WTC11 (cell line): ENCODE data around the gene SMARCD1. TPM values are rescaled to one million over a fixed set of nuclear protein-coding genes. Genes with fewer than 3 reads are reported as not detected.

Source experiments
- ATAC-seq: fragments of 200-7000 bp; cut with Tn5 transposase; 2 replicates; pipeline ENCODE4 v1.10.0; 2021; ENCODE audit warnings: mild to moderate bottlenecking, moderate library complexity
- CTCF ChIA-PET: fragments of 300-600 bp; sonication (Branson Sonifier 250); formaldehyde crosslinking; loops from one replicate; lab custom pipeline; 2021; ENCODE audit warnings: antibody characterized with exemption; lab: Charles Lee
- POLR2A ChIA-PET: fragments of 350-600 bp; sonication (Branson Sonifier 250); formaldehyde crosslinking; loops from one replicate; lab custom pipeline; 2021; ENCODE audit warnings: antibody characterized with exemption; lab: Charles Lee
- DNase-seq: peaks from one replicate; pipeline ENCODE4 v3.0.0; 2021; ENCODE audit warnings: low spot score
- H3K27ac Mint-ChIP-seq: 2 replicates; pipeline ENCODE4 v1.8.0; 2021; ENCODE audit warnings: mixed read lengths
- H3K27me3 Mint-ChIP-seq: 2 replicates; pipeline ENCODE4 v1.8.0; 2021; ENCODE audit warnings: low read depth, mild to moderate bottlenecking, moderate library complexity, mixed read lengths
- H3K36me3 Mint-ChIP-seq: 2 replicates; pipeline ENCODE4 v1.8.0; 2021; ENCODE audit warnings: mixed read lengths
- H3K4me1 Mint-ChIP-seq: 2 replicates; pipeline ENCODE4 v1.8.0; 2022; ENCODE audit warnings: mixed read lengths
- H3K4me3 Mint-ChIP-seq: 2 replicates; pipeline ENCODE4 v1.8.0; 2021; ENCODE audit warnings: mild to moderate bottlenecking, moderate library complexity, mixed read lengths
- H3K9me3 Mint-ChIP-seq: 2 replicates; pipeline ENCODE4 v1.8.0; 2021; ENCODE audit warnings: mixed read lengths
- AFF4 ChIP-seq: sonication (generic); formaldehyde crosslinking; IDR thresholded peaks from 2 replicates; pipeline ENCODE4 v1.8.1; 2023; ENCODE audit warnings: mild to moderate bottlenecking, missing genetic modification reagents, borderline replicate concordance
- ATF3 ChIP-seq: sonication (generic); formaldehyde crosslinking; conservative IDR thresholded peaks from 2 replicates; pipeline ENCODE4 v1.8.1; 2022; ENCODE audit warnings: mild to moderate bottlenecking, missing genetic modification reagents
- FOXK1 ChIP-seq: sonication (generic); formaldehyde crosslinking; IDR thresholded peaks from 2 replicates; pipeline ENCODE4 v1.8.0; 2022; ENCODE audit warnings: mild to moderate bottlenecking, moderate library complexity, missing genetic modification reagents
- GRHL2 ChIP-seq: fragments of 250-450 bp; sonication (Bioruptor Pico); IDR thresholded peaks from 2 replicates; pipeline ENCODE4 v1.8.0; 2022; ENCODE audit warnings: mild to moderate bottlenecking, moderate library complexity; ENCODE audit not compliant: insufficient replicate concordance, severe bottlenecking
- IRF1 ChIP-seq: sonication (generic); formaldehyde crosslinking; IDR thresholded peaks from 2 replicates; pipeline ENCODE4 v1.8.0; 2023; ENCODE audit warnings: missing genetic modification reagents
- JAZF1 ChIP-seq: fragments of 250-450 bp; sonication (Bioruptor Pico); IDR thresholded peaks from 2 replicates; pipeline ENCODE4 v1.9.0; 2021; ENCODE audit warnings: moderate library complexity, mild to moderate bottlenecking, inconsistent platforms
- KAT7 ChIP-seq: sonication (generic); formaldehyde crosslinking; IDR thresholded peaks from 2 replicates; pipeline ENCODE4 v1.8.1; 2023; ENCODE audit warnings: missing genetic modification reagents, mild to moderate bottlenecking, borderline replicate concordance
- MAX ChIP-seq: sonication (generic); formaldehyde crosslinking; IDR thresholded peaks from 2 replicates; pipeline ENCODE4 v1.8.0; 2022; ENCODE audit warnings: mild to moderate bottlenecking, missing genetic modification reagents
- NR1H2 ChIP-seq: sonication (generic); formaldehyde crosslinking; IDR thresholded peaks from 2 replicates; pipeline ENCODE4 v1.9.0; 2021; ENCODE audit warnings: mild to moderate bottlenecking, moderate library complexity, missing genetic modification reagents
- NR3C1 ChIP-seq: sonication (generic); formaldehyde crosslinking; conservative IDR thresholded peaks from 2 replicates; pipeline ENCODE4 v1.8.1; 2023; ENCODE audit warnings: low read depth, mild to moderate bottlenecking, missing genetic modification reagents
- OVOL2 ChIP-seq: fragments of 250-450 bp; sonication (Bioruptor Pico); IDR thresholded peaks from 2 replicates; pipeline ENCODE4 v1.9.0; 2021; ENCODE audit warnings: mild to moderate bottlenecking, borderline replicate concordance
- PREB ChIP-seq: sonication (generic); formaldehyde crosslinking; IDR thresholded peaks from 2 replicates; pipeline ENCODE4 v1.8.1; 2022; ENCODE audit warnings: mild to moderate bottlenecking, missing genetic modification reagents, moderate library complexity, borderline replicate concordance
- PRRX2 ChIP-seq: fragments of 250-450 bp; sonication (Bioruptor Pico); IDR thresholded peaks from 2 replicates; pipeline ENCODE4 v1.8.0; 2021; ENCODE audit warnings: mild to moderate bottlenecking
- SMAD4 ChIP-seq: sonication (generic); formaldehyde crosslinking; IDR thresholded peaks from 2 replicates; pipeline ENCODE4 v1.8.0; 2022; ENCODE audit warnings: mild to moderate bottlenecking, missing genetic modification reagents
- TEAD1 ChIP-seq: sonication (generic); formaldehyde crosslinking; IDR thresholded peaks from 2 replicates; pipeline ENCODE4 v1.8.0; 2022; ENCODE audit warnings: mild to moderate bottlenecking, missing genetic modification reagents
- TP53 ChIP-seq: sonication (generic); formaldehyde crosslinking; IDR thresholded peaks from 2 replicates; pipeline ENCODE4 v1.8.1; 2023; ENCODE audit warnings: mild to moderate bottlenecking, missing genetic modification reagents
- ZBTB21 ChIP-seq: sonication (generic); formaldehyde crosslinking; IDR thresholded peaks from 2 replicates; pipeline ENCODE4 v1.8.1; 2023; ENCODE audit warnings: mild to moderate bottlenecking, missing genetic modification reagents, borderline replicate concordance
- ZBTB43 ChIP-seq: sonication (generic); formaldehyde crosslinking; IDR thresholded peaks from 2 replicates; pipeline ENCODE4 v1.8.1; 2023; ENCODE audit warnings: mild to moderate bottlenecking, missing genetic modification reagents
- ZNF121 ChIP-seq: sonication (generic); formaldehyde crosslinking; IDR thresholded peaks from 2 replicates; pipeline ENCODE4 v1.8.0; 2023; ENCODE audit warnings: missing genetic modification reagents
- ZNF232 ChIP-seq: sonication (generic); formaldehyde crosslinking; IDR thresholded peaks from 2 replicates; pipeline ENCODE4 v1.8.0; 2022; ENCODE audit warnings: mild to moderate bottlenecking, missing genetic modification reagents
- ZNF281 ChIP-seq: sonication (generic); formaldehyde crosslinking; IDR thresholded peaks from 2 replicates; pipeline ENCODE4 v1.8.0; 2023; ENCODE audit warnings: mild to moderate bottlenecking, missing genetic modification reagents
- ZNF423 ChIP-seq: fragments of 250-450 bp; sonication (Bioruptor Pico); IDR thresholded peaks from 2 replicates; pipeline ENCODE4 v2.1.2; 2022; ENCODE audit warnings: mild to moderate bottlenecking, moderate library complexity
- total RNA-seq: library from RNA; stranded (reverse); gene quantifications from 3 replicates; pipeline ENCODE4 v1.2.3, GENCODE V29; 2021

The SMARCD1 gene
- total RNA-seq, 1 experiment from 2014 or later: 165 TPM

- Mint-ChIP-seq H3K4me3 (no peak overlapping the region), H3K27ac (no peak overlapping the region), H3K27me3 (peaks cover 91% of the 10 kb centered on the region), H3K9me3 (no peaks in the 10 kb centered on the region), H3K36me3 (no peaks in the 10 kb centered on the region), H3K4me1 (peaks cover 33% of the 10 kb centered on the region)
- ChIA-PET CTCF (interaction anchor here (4.6 kb wide), 1 partner anchor 12 kb away, joined by 120 read pairs; no protein-coding TSS in a partner anchor), POLR2A (no interaction called here)
- ATAC-seq (no peak), DNase-seq (no peak)
- no peak for TF ChIP-seq NR3C1 (CRISPR knock-in tag)
- no peak for TF ChIP-seq ZBTB43 (CRISPR knock-in tag)
- TF ChIP-seq MAX: no peak
- no peak for TF ChIP-seq OVOL2 (CRISPR knock-in tag)
- no peak for TF ChIP-seq ZNF121 (CRISPR knock-in tag)
- no peak for TF ChIP-seq NR1H2 (CRISPR knock-in tag)
- TF ChIP-seq ZNF423 (CRISPR knock-in tag): no peak
- no peak for TF ChIP-seq TEAD1
- TF ChIP-seq ATF3 (CRISPR knock-in tag): no peak
- no peak for TF ChIP-seq JAZF1
- TF ChIP-seq ZNF232: no peak
- no peak for TF ChIP-seq AFF4 (CRISPR knock-in tag)
These were observed 32.2 kb upstream of the SMARCD1 start for GRCh38 chr12:50052964-50053363.

GRCh38 chr12:50053583-50053982 lies 31.6 kb upstream of the SMARCD1 start:
- POLR2A ChIA-PET: no interaction called here
- CTCF ChIA-PET: interaction anchor here (4.6 kb wide), 1 partner anchor 13 kb away, joined by 120 read pairs; no protein-coding TSS in a partner anchor
- no peak for ATAC-seq
- H3K4me3 Mint-ChIP-seq: no peak overlapping the region
- H3K9me3 Mint-ChIP-seq: no peaks in the 10 kb centered on the region
- no peak overlapping the region for H3K27ac Mint-ChIP-seq
- H3K27me3 Mint-ChIP-seq: peaks cover 92% of the 10 kb centered on the region
- peaks cover 33% of the 10 kb centered on the region for H3K4me1 Mint-ChIP-seq
- no peaks in the 10 kb centered on the region for H3K36me3 Mint-ChIP-seq
- no peak for DNase-seq
- TF ChIP-seq FOXK1 (CRISPR knock-in tag) (no peak), SMAD4 (CRISPR knock-in tag) (no peak), JAZF1 (no peak), ZBTB43 (CRISPR knock-in tag) (no peak), ZBTB21 (no peak), PRRX2 (CRISPR knock-in tag) (no peak), IRF1 (CRISPR knock-in tag) (no peak), ZNF232 (no peak), KAT7 (no peak), TEAD1 (no peak), PREB (CRISPR knock-in tag) (no peak), GRHL2 (CRISPR knock-in tag) (no peak), ZNF281 (CRISPR knock-in tag) (no peak), TP53 (CRISPR knock-in tag) (no peak)
